HG03060 (cell line): ENCODE measurements around the gene ATP6AP1.

Experiments used
- ATAC-seq: cut with Tn5 transposase; IDR thresholded peaks from one replicate; pipeline ENCODE4 v1.9.1; 2021; ENCODE audit warnings: low read depth, moderate number of reproducible peaks; ENCODE audit not compliant: unreplicated experiment

ATP6AP1 gene

GRCh38 chrX:154426916-154427770 lies 1.3 kb upstream of the ATP6AP1 start:
- no peak for ATAC-seq

- no peak for ATAC-seq
Observed at GRCh38 chrX:154429711-154430110, 1.2 kb downstream of the ATP6AP1 start.

GRCh38 chrX:154430479-154430878 lies 2.0 kb downstream of the ATP6AP1 start:
- no peak for ATAC-seq

- ATAC-seq, result no peak
Observed at GRCh38 chrX:154430916-154431315, 2.4 kb downstream of the ATP6AP1 start.

- no peak for ATAC-seq
Observed at GRCh38 chrX:154431341-154431740, 2.9 kb downstream of the ATP6AP1 start.

GRCh38 chrX:154432210-154432609 lies 3.7 kb downstream of the ATP6AP1 start:
- ATAC-seq, result no peak

GRCh38 chrX:154433605-154434004 lies 5.1 kb downstream of the ATP6AP1 start:
- no peak for ATAC-seq

GRCh38 chrX:154434394-154435168 lies 6.1 kb downstream of the ATP6AP1 start:
- ATAC-seq, result no peak

GRCh38 chrX:154435171-154435733 lies 6.8 kb downstream of the ATP6AP1 start:
- no peak for ATAC-seq

- no peak for ATAC-seq
Observed at GRCh38 chrX:154436374-154436982, 8.0 kb downstream of the ATP6AP1 start.

GRCh38 chrX:154436983-154437752 lies 8.7 kb downstream of the ATP6AP1 start, which contains the start of gene GDI1:
Gene GDI1 (plus strand): TSS chrX:154437154. CDS start chrX:154437255, 101 bp downstream.
- ATAC-seq, result no peak

- ATAC-seq, result no peak
Observed at GRCh38 chrX:154437971-154438893, 9.8 kb downstream of the ATP6AP1 start.

- ATAC-seq, result no peak
Observed at GRCh38 chrX:154439841-154440240, 11.4 kb downstream of the ATP6AP1 start.

GRCh38 chrX:154440623-154441357 lies 12.3 kb downstream of the ATP6AP1 start:
- ATAC-seq, result no peak

GRCh38 chrX:154441564-154441963 lies 13.1 kb downstream of the ATP6AP1 start:
- ATAC-seq, result no peak

- ATAC-seq, result no peak
Observed at GRCh38 chrX:154441984-154442707, 13.7 kb downstream of the ATP6AP1 start.

GRCh38 chrX:154443479-154443910 lies 15.0 kb downstream of the ATP6AP1 start:
- no peak for ATAC-seq
